GM12878 (cell line): ENCODE measurements around the gene NRXN3. TPM values are rescaled to one million over a fixed set of nuclear protein-coding genes. Genes with fewer than 3 reads are reported as not detected.

Experiments
- ATAC-seq: fragments of 200-7000 bp; cut with Tn5 transposase; 3 replicates; pipeline ENCODE4 v1.9.1; 2020; ENCODE audit warnings: mild to moderate bottlenecking, moderate library complexity
- BruUV-seq: library from RNA; stranded (reverse); fragments of 400-500 nt; replicated peaks from 2 replicates; lab custom pipeline; 2021; lab: Mats Ljungman, UMichigan
- CTCF ChIA-PET: fragments of 300-600 bp; sonication (Branson Sonifier 250); formaldehyde crosslinking; extraction: SDS; loops from one replicate; lab custom pipeline; 2021; ENCODE audit warnings: inconsistent platforms; lab: Yijun Ruan, JAX
- POLR2A ChIA-PET: fragments of 350-600 bp; formaldehyde crosslinking; extraction: SDS; loops from one replicate; lab custom pipeline; 2021; ENCODE audit warnings: inconsistent platforms; lab: Charles Lee
- RAD21 ChIA-PET: fragments of 300-600 bp; sonication (Branson Sonifier 250); formaldehyde crosslinking; loops from one replicate; lab custom pipeline; 2023; ENCODE audit warnings: antibody characterized with exemption; ENCODE audit not compliant: unreplicated experiment; lab: Charles Lee
- SMC1A ChIA-PET: fragments of 300-600 bp; sonication (Branson Sonifier 250); formaldehyde crosslinking; loops from one replicate; lab custom pipeline; 2023; ENCODE audit not compliant: unreplicated experiment, uncharacterized antibody; lab: Charles Lee
- DNase-seq: peaks from one replicate; pipeline ENCODE4 v3.0.0-alpha.2; 2011; ENCODE audit warnings: low read depth, low spot score
- FAIRE-seq: peaks from 3 replicates; lab custom pipeline; 2011; peaks lifted over from hg19 to GRCh38; lab: Jason Lieb, UNC
- H2AFZ ChIP-seq: 2 replicates; pipeline ENCODE4 v1.6.0; 2011; ENCODE audit warnings: low read depth, low read length, control low read depth; ENCODE audit not compliant: control insufficient read depth
- H3K27ac ChIP-seq: 2 replicates; pipeline ENCODE4 v1.5.1; 2011; ENCODE audit warnings: control low read depth; ENCODE audit not compliant: control insufficient read depth, insufficient read depth
- H3K27me3 ChIP-seq, 2 experiments: replicated peaks in 1 of 2; 2 replicates each; pipeline versions ENCODE4 v1.6.0 to v1.6.1; 2011; ENCODE audit warnings: low read length in 1 of 2; ENCODE audit not compliant: control insufficient read depth in 2 of 2, insufficient read depth in 2 of 2
- H3K36me3 ChIP-seq, 2 experiments: 2 replicates each; pipeline ENCODE4 v1.5.1; 2011; ENCODE audit warnings: low read length in 1 of 2; ENCODE audit not compliant: control insufficient read depth in 2 of 2, insufficient read depth in 2 of 2
- H3K4me1 ChIP-seq: 2 replicates; pipeline ENCODE4 v1.6.1; 2011; ENCODE audit warnings: mild to moderate bottlenecking, low read length, moderate library complexity, mixed read lengths; ENCODE audit not compliant: control insufficient read depth, insufficient read depth
- H3K4me2 ChIP-seq: 2 replicates; pipeline ENCODE4 v1.6.0; 2011; ENCODE audit warnings: control low read depth; ENCODE audit not compliant: control insufficient read depth, insufficient read depth
- H3K4me3 ChIP-seq: fragments of 200-600 bp; sonication (generic); 2 replicates; pipeline ENCODE4 v1.5.1; 2016
- H3K79me2 ChIP-seq: 2 replicates; pipeline ENCODE4 v1.6.0; 2011; ENCODE audit warnings: low read length; ENCODE audit not compliant: control insufficient read depth, insufficient read depth
- H3K9ac ChIP-seq: 2 replicates; pipeline ENCODE4 v1.8.0; 2011; ENCODE audit warnings: low read length, control low read depth, mixed read lengths; ENCODE audit not compliant: control insufficient read depth, insufficient read depth
- H3K9me3 ChIP-seq: replicated peaks from 3 replicates; pipeline ENCODE4 v1.5.1; 2011; ENCODE audit warnings: mild to moderate bottlenecking, low read length; ENCODE audit not compliant: control insufficient read depth, insufficient read depth
- H4K20me1 ChIP-seq: 2 replicates; pipeline ENCODE4 v1.6.0; 2011; ENCODE audit not compliant: control insufficient read depth, insufficient read depth
- ASH2L ChIP-seq: fragments of 300-600, 200-600 bp; sonication (generic); IDR thresholded peaks from 2 replicates; pipeline ENCODE4 v1.6.1; 2017; ENCODE audit warnings: low read depth, mild to moderate bottlenecking, borderline replicate concordance
- EP300 ChIP-seq, 2 experiments: fragments of 150-350 bp in 1 of 2; IDR thresholded peaks; 2 replicates each; pipeline ENCODE4 v1.6.1; 2011 to 2012; ENCODE audit warnings: low read depth in 2 of 2, low read length in 2 of 2, borderline replicate concordance in 1 of 2, improper control_type of control experiment in 1 of 2, inconsistent platforms in 1 of 2; ENCODE audit not compliant: control insufficient read depth in 1 of 2
- RAD21 ChIP-seq: IDR thresholded peaks from 2 replicates; pipeline ENCODE4 v1.6.1; 2011; ENCODE audit warnings: mild to moderate bottlenecking, low read depth, low read length, moderate library complexity; ENCODE audit not compliant: insufficient read depth
- RELA ChIP-seq: fragments of 450-650 bp; IDR thresholded peaks from 2 replicates; pipeline ENCODE4 v1.8.0; 2014; ENCODE audit warnings: borderline replicate concordance; ENCODE audit not compliant: partially characterized antibody
- SRF ChIP-seq, 2 experiments: IDR thresholded peaks; 2 replicates each; pipeline ENCODE4 v1.6.1; 2011; ENCODE audit warnings: low read depth in 2 of 2, low read length in 2 of 2, mild to moderate bottlenecking in 1 of 2, moderate library complexity in 1 of 2
- STAT1 ChIP-seq: fragments of 450-650 bp; conservative IDR thresholded peaks from 2 replicates; pipeline ENCODE4 v1.6.1; 2014; ENCODE audit warnings: antibody characterized with exemption, mild to moderate bottlenecking
- ZBTB4 ChIP-seq: fragments of 450-650 bp; formaldehyde crosslinking; IDR thresholded peaks from 2 replicates; pipeline ENCODE4 v1.4.0; 2022; ENCODE audit warnings: mild to moderate bottlenecking, moderate library complexity
- ZSCAN29 ChIP-seq: fragments of 450-650 bp; IDR thresholded peaks from 2 replicates; pipeline ENCODE4 v1.6.1; 2017; ENCODE audit warnings: mild to moderate bottlenecking, moderate library complexity
- ZZZ3 ChIP-seq: IDR thresholded peaks from 2 replicates; pipeline ENCODE4 v1.6.1; 2011; ENCODE audit warnings: low read depth; ENCODE audit not compliant: control insufficient read depth, insufficient read length
- WGBS: methylation state at CpG from one replicate; pipeline ENCODE4 v1.1.6; 2016; ENCODE audit warnings: low lambda C conversion rate; ENCODE audit not compliant: insufficient replicate concordance, insufficient coverage; ENCODE audit errors: missing lambda C conversion rate; 5-methylcytosine and 5-hydroxymethylcytosine counted together
- in situ Hi-C: fragments of 300-500 bp; cut with MboI; formaldehyde crosslinking; loops from 9 replicates; pipeline ENCODE4 v1.14.3; 2018; ENCODE audit warnings: mixed read lengths
- intact Hi-C: fragments of 100-400 bp; cut with micrococcal nuclease; formaldehyde crosslinking; loops from one replicate; pipeline ENCODE4 v1.14.2; 2022; ENCODE audit not compliant: unreplicated experiment
- polyA plus RNA-seq, 11 experiments: library from polyadenylated mRNA; depleted of rRNA in 4 of 11; unstranded in 6 of 11; stranded (reverse) in 5 of 11; fragments of >200 nt; fragmentation: Nextera tagmentation in 4 of 11; fragmentation: Illumina TruSeq in 1 of 11; extraction: Ambion mirVana in 4 of 11; extraction: Trizol in 1 of 11; gene quantifications; 1 replicate in 1 of 11; 2 replicates in 10 of 11; pipeline versions ENCODE4 v1.2.1 to v1.2.3, GENCODE V29; 2011 to 2016; ENCODE audit warnings: inconsistent platforms in 2 of 11, missing spikeins in 2 of 11, low read depth in 1 of 11
- total RNA-seq, 4 experiments: library from RNA; depleted of rRNA in 3 of 4; stranded (reverse); fragments of >200 nt in 3 of 4; fragmentation: Illumina TruSeq in 1 of 4; extraction: Trizol in 1 of 4; gene quantifications; 2 replicates each; pipeline versions ENCODE4 v1.2.1 to v1.2.3, GENCODE V29; 2013 to 2021
- TF ChIP-seq, protein P1 (sequence below): IDR thresholded peaks from 2 replicates; pipeline ENCODE4 v1.6.1; 2011; ENCODE audit warnings: low read depth, low read length, improper control_type of control experiment, borderline replicate concordance

The NRXN3 gene
- total and polyA plus RNA-seq, 10 of the 15 experiments (the other 5 are each of a cell fraction or from before 2014, with no cell fraction given) = 0.52 to 3.3 (median 1.4) TPM

DNA sequence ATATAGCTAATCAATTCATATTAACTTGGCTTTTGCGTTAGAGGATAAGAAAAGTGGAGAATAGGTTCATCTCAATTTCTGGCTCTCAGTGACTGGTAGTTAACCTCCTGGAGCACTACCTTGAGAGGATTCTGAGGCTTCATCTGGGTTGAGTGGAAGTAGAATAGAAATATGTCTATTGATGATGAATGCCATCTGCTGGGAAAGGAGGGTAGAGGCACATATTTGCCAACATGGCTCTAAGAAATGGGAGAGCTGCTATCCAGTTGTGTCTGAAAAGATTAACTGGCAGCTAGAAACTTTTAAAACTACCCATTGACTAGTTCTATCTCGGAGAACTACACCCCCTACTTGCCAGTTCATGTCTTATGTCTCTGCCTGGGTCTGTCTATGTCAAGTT, 530.1 kb downstream of the NRXN3 start:
- Histone ChIP-seq H3K4me3 (no peak overlapping the region), H3K4me2 (no peak overlapping the region), H4K20me1 (no peaks in the 10 kb centered on the region), H3K27me3 (no peaks in the 10 kb centered on the region; a peak in 1 of 4 replicates), H2AFZ (no peak overlapping the region), H3K4me1 (no peaks in the 10 kb centered on the region), H3K9me3 (no peaks in the 10 kb centered on the region), H3K9ac (no peak overlapping the region), H3K36me3 (no peaks in the 10 kb centered on the region), H3K79me2 (no peaks in the 10 kb centered on the region), H3K27ac (no peak overlapping the region)
- WGBS = 5% methylated on average over 2 of the region's 2 CpGs
- intact Hi-C loops = no loop called here
- ChIA-PET POLR2A (no interaction called here), CTCF (interaction anchor here (2.7 kb wide), 1 partner anchor 10 kb away, joined by 7 read pairs; no protein-coding TSS in a partner anchor), SMC1A (interaction anchor here (0.9 kb wide), 1 partner anchor 103 kb away, joined by 3 read pairs; no protein-coding TSS in a partner anchor), RAD21 (no interaction called here)
- peak; percentile 40; the same call in 2 of the 3 replicates for ATAC-seq
- no peak for TF ChIP-seq EP300 (IDR thresholded peaks at IDR 0.05; ENCODE audit: borderline replicate concordance in 1 of 2, control insufficient read depth in 1 of 2, low read depth in 2 of 2, low read length in 2 of 2)
- no peak for TF ChIP-seq ZSCAN29
- no peak for TF ChIP-seq STAT1
- TF ChIP-seq RELA = no peak
- no peak for TF ChIP-seq ZZZ3
- no peak for TF ChIP-seq ASH2L
- no peak for TF ChIP-seq RAD21
- TF ChIP-seq, protein P1, sequence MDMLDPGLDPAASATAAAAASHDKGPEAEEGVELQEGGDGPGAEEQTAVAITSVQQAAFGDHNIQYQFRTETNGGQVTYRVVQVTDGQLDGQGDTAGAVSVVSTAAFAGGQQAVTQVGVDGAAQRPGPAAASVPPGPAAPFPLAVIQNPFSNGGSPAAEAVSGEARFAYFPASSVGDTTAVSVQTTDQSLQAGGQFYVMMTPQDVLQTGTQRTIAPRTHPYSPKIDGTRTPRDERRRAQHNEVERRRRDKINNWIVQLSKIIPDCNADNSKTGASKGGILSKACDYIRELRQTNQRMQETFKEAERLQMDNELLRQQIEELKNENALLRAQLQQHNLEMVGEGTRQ = no peak
- no peak for TF ChIP-seq ZBTB4 (CRISPR knock-in tag)
- no peak for TF ChIP-seq SRF (IDR thresholded peaks at IDR 0.05; ENCODE audit: low read depth in 2 of 2, low read length in 2 of 2)
- DNase-seq = no peak
- FAIRE-seq = no peak
- no TSS peak for BruUV-seq
- in situ Hi-C loops = no loop called here
